ENCODE measurements around the gene CYBA. TPM values are rescaled to one million over a fixed set of nuclear protein-coding genes. Genes with fewer than 3 reads are reported as not detected.
A peak's percentile ranks its signal among the peaks of the same experiment; 100 is the strongest.

CYBA gene
- total RNA-seq, 3 donors from 2014 or later (not counting 1 experiment from before 2014, with no cell fraction given): 1,001 to 1,351 (median 1,051) TPM

DNA sequence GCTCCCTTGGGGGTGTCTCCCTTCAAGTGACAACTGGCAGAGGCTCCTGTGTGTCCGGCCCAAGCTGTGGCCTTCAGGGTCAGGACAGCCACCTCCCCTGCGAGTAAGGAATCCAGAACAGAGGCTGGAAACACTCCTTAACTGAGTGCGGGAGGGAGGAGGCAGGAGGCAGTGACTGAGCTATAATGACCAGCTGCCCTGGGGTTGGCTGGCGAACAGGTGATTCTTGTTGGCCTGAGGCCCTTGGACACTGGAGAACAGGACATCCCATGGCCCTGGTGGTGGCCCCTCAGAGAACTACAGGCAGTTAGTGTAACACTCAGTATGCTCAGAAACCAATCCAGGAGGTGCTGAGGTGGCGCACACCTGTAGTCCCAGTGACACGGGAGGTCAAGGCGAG lies 44.9 kb upstream of the CYBA start:
- Histone ChIP-seq H3K9me3 (ENCODE audit: control insufficient read depth, insufficient read depth, low read length) (no peaks in the 10 kb centered on the region), H3K27ac (ENCODE audit: low read length) (no peak overlapping the region), H3K27me3 (ENCODE audit: control insufficient read depth, insufficient read depth, low read length) (no peaks in the 10 kb centered on the region), H3K4me3 (ENCODE audit: low read length) (no peak overlapping the region), H3K4me1 (ENCODE audit: control insufficient read depth, insufficient read depth, low read length) (peaks cover 71% of the 10 kb centered on the region), H3K36me3 (ENCODE audit: control insufficient read depth, insufficient read depth, low read length) (peaks cover 52% of the 10 kb centered on the region)
- Mint-ChIP-seq H3K9me3 (no peaks in the 10 kb centered on the region), H3K4me3 (no peak overlapping the region), H3K4me1 (peaks cover 21 to 48% of the 10 kb centered on the region in 2 donors), H3K27ac (no peak overlapping the region), H3K27me3 (ENCODE audit: low read depth in 2 of 2) (no peaks in the 10 kb centered on the region), H3K36me3 (no peaks in the 10 kb centered on the region)
- no peak for DNase-seq
- no peak for ATAC-seq
- TF ChIP-seq, protein P1, sequence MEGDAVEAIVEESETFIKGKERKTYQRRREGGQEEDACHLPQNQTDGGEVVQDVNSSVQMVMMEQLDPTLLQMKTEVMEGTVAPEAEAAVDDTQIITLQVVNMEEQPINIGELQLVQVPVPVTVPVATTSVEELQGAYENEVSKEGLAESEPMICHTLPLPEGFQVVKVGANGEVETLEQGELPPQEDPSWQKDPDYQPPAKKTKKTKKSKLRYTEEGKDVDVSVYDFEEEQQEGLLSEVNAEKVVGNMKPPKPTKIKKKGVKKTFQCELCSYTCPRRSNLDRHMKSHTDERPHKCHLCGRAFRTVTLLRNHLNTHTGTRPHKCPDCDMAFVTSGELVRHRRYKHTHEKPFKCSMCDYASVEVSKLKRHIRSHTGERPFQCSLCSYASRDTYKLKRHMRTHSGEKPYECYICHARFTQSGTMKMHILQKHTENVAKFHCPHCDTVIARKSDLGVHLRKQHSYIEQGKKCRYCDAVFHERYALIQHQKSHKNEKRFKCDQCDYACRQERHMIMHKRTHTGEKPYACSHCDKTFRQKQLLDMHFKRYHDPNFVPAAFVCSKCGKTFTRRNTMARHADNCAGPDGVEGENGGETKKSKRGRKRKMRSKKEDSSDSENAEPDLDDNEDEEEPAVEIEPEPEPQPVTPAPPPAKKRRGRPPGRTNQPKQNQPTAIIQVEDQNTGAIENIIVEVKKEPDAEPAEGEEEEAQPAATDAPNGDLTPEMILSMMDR (IDR thresholded peaks at IDR 0.05): no peak
- intact Hi-C loops (cut with micrococcal nuclease): no loop called here
- WGBS (ENCODE audit: insufficient coverage): 98% methylated on average over 7 of the region's 7 CpGs

- H3K4me1 Mint-ChIP-seq: peaks cover 21 to 48% of the 10 kb centered on the region in 2 donors
- H3K4me3 Mint-ChIP-seq: no peak overlapping the region
- ATAC-seq (no peak), DNase-seq (no peak)
- TF ChIP-seq, protein P1 (IDR thresholded peaks at IDR 0.05): no peak
- Histone ChIP-seq H3K36me3 (ENCODE audit: control insufficient read depth, insufficient read depth, low read length) (peaks cover 52% of the 10 kb centered on the region), H3K27me3 (ENCODE audit: control insufficient read depth, insufficient read depth, low read length) (no peaks in the 10 kb centered on the region), H3K4me1 (ENCODE audit: control insufficient read depth, insufficient read depth, low read length) (peaks cover 71% of the 10 kb centered on the region), H3K9me3 (ENCODE audit: control insufficient read depth, insufficient read depth, low read length) (no peaks in the 10 kb centered on the region), H3K4me3 (ENCODE audit: low read length) (no peak overlapping the region), H3K27ac (ENCODE audit: low read length) (no peak overlapping the region)
- H3K9me3 Mint-ChIP-seq: no peaks in the 10 kb centered on the region
- no peaks in the 10 kb centered on the region for H3K36me3 Mint-ChIP-seq
- no peak overlapping the region for H3K27ac Mint-ChIP-seq
- 88% methylated on average over 15 of the region's 15 CpGs for WGBS (ENCODE audit: insufficient coverage)
- H3K27me3 Mint-ChIP-seq (ENCODE audit: low read depth in 2 of 2): no peaks in the 10 kb centered on the region
- intact Hi-C loops (cut with micrococcal nuclease): no loop called here
Measured at GRCh38 chr16:88695218-88695617, 44.4 kb upstream of the CYBA start.

GRCh38 chr16:88694221-88695087 lies 43.6 kb upstream of the CYBA start:
- no peaks in the 10 kb centered on the region for H3K9me3 ChIP-seq (ENCODE audit: control insufficient read depth, insufficient read depth, low read length)
- H3K27ac ChIP-seq (ENCODE audit: low read length): no peak overlapping the region
- TF ChIP-seq, protein P1 (IDR thresholded peaks at IDR 0.05): no peak
- no peaks in the 10 kb centered on the region for H3K36me3 Mint-ChIP-seq
- ATAC-seq (no peak), DNase-seq (no peak)
- H3K4me1 ChIP-seq (ENCODE audit: control insufficient read depth, insufficient read depth, low read length): peaks cover 66% of the 10 kb centered on the region
- WGBS (ENCODE audit: insufficient coverage): 91% methylated on average over 37 of the region's 37 CpGs
- no peaks in the 10 kb centered on the region for H3K9me3 Mint-ChIP-seq
- H3K4me3 ChIP-seq (ENCODE audit: low read length): no peak overlapping the region
- intact Hi-C loops (cut with micrococcal nuclease): no loop called here
- H3K4me1 Mint-ChIP-seq: peaks cover 14 to 46% of the 10 kb centered on the region in 2 donors
- peak overlapping the region; percentile 42 for H3K4me3 Mint-ChIP-seq
- peak overlapping the region; percentile 21 to 68 for H3K27ac Mint-ChIP-seq
- no peaks in the 10 kb centered on the region for H3K27me3 ChIP-seq (ENCODE audit: control insufficient read depth, insufficient read depth, low read length)
- H3K27me3 Mint-ChIP-seq (ENCODE audit: low read depth in 2 of 2): no peaks in the 10 kb centered on the region
- peaks cover 46% of the 10 kb centered on the region for H3K36me3 ChIP-seq (ENCODE audit: control insufficient read depth, insufficient read depth, low read length)
